K562 (cell line): ENCODE data around the gene CCDC69. TPM values are rescaled to one million over a fixed set of nuclear protein-coding genes. Genes with fewer than 3 reads are reported as not detected.

Experiments used
- ATAC-seq: fragments of 200-7000 bp; cut with Tn5 transposase; 3 replicates; pipeline ENCODE4 v1.9.1; 2020; ENCODE audit warnings: moderate library complexity
- BruUV-seq: library from RNA; stranded (reverse); fragments of 400-500 nt; replicated peaks from 2 replicates; lab custom pipeline; 2021; lab: Mats Ljungman, UMichigan
- CTCF ChIA-PET: fragments of 300-600 bp; formaldehyde crosslinking; extraction: SDS; loops from one replicate; lab custom pipeline; 2021; ENCODE audit warnings: low intra/inter-chr PET ratio; lab: Yijun Ruan, JAX
- POLR2A ChIA-PET: fragments of 300-600, 350-650 bp; sonication (Branson Sonifier 250); formaldehyde crosslinking; extraction: SDS; loops from one replicate; lab custom pipeline; 2021; ENCODE audit warnings: antibody characterized with exemption, inconsistent platforms; lab: Yijun Ruan, JAX
- DNase-seq, 4 experiments: peaks; one replicate each; pipeline versions ENCODE4 v3.0.0 to v3.0.0-alpha.2; 2011 to 2018; ENCODE audit warnings: low spot score in 3 of 4, mixed read lengths in 3 of 4; ENCODE audit errors: extremely low read depth in 1 of 4
- FAIRE-seq: peaks from 2 replicates; lab custom pipeline; 2011; peaks lifted over from hg19 to GRCh38; lab: Jason Lieb, UNC
- H2AFZ ChIP-seq: 2 replicates; pipeline ENCODE4 v1.6.0; 2011; ENCODE audit warnings: low read depth, low read length, control low read depth, inconsistent platforms
- H3K27ac ChIP-seq: fragments of 200-600 bp; 3 replicates; pipeline ENCODE4 v1.8.0; 2011; ENCODE audit warnings: low read depth, mild to moderate bottlenecking, control low read depth, inconsistent platforms, low read length, moderate library complexity, mixed read lengths; ENCODE audit errors: extremely low read depth
- H3K27me3 ChIP-seq, 2 experiments: fragments of 300-600 bp in 1 of 2; 2 replicates in 1 of 2; 3 replicates in 1 of 2; pipeline versions ENCODE4 v1.6.0 to v1.8.0; 2011; ENCODE audit warnings: inconsistent platforms in 2 of 2, low read length in 2 of 2, mild to moderate bottlenecking in 1 of 2, mixed read lengths in 1 of 2, moderate library complexity in 1 of 2; ENCODE audit not compliant: control insufficient read depth in 2 of 2, insufficient read depth in 2 of 2
- H3K36me3 ChIP-seq: fragments of 300-600 bp; 3 replicates; pipeline ENCODE4 v1.8.0; 2011; ENCODE audit warnings: mild to moderate bottlenecking, low read length, inconsistent platforms; ENCODE audit not compliant: control insufficient read depth, insufficient read depth
- H3K4me1 ChIP-seq, 2 experiments: fragments of 200-600 bp in 1 of 2; replicated peaks in 1 of 2; 2 replicates in 1 of 2; 3 replicates in 1 of 2; pipeline versions ENCODE4 v1.5.1 to v1.8.0; 2011; ENCODE audit warnings: inconsistent platforms in 2 of 2, low read length in 2 of 2, mild to moderate bottlenecking in 1 of 2, mixed read lengths in 1 of 2, moderate library complexity in 1 of 2; ENCODE audit not compliant: control insufficient read depth in 2 of 2, insufficient read depth in 2 of 2
- H3K4me2 ChIP-seq: 2 replicates; pipeline ENCODE4 v1.6.1; 2011; ENCODE audit warnings: low read length, control low read depth, inconsistent platforms, mixed read lengths; ENCODE audit not compliant: insufficient read depth
- H3K4me3 ChIP-seq: fragments of 200-600 bp; sonication (generic), shearing (Covaris generic); 2 replicates; pipeline ENCODE4 v1.5.1; 2016; ENCODE audit warnings: control low read depth, inconsistent platforms
- H3K79me2 ChIP-seq: fragments of 200-600 bp; 3 replicates; pipeline ENCODE4 v1.8.0; 2011; ENCODE audit warnings: low read length, inconsistent platforms; ENCODE audit not compliant: control insufficient read depth, insufficient read depth
- H3K9ac ChIP-seq, 2 experiments: 2 replicates each; pipeline versions ENCODE4 v1.6.0 to v1.6.1; 2011; ENCODE audit warnings: low read depth in 2 of 2, low read length in 2 of 2, control low read depth in 1 of 2, inconsistent platforms in 1 of 2, mild to moderate bottlenecking in 1 of 2, mixed read lengths in 1 of 2; ENCODE audit not compliant: insufficient read depth in 1 of 2
- H3K9me1 ChIP-seq: one replicate; pipeline ENCODE4 v1.6.0; 2011; ENCODE audit warnings: inconsistent platforms, mild to moderate bottlenecking, low read length, moderate library complexity; ENCODE audit not compliant: control insufficient read depth, insufficient read depth
- H3K9me3 ChIP-seq: replicated peaks from 2 replicates; pipeline ENCODE4 v1.5.1; 2011; ENCODE audit warnings: low read depth, low read length, inconsistent platforms; ENCODE audit not compliant: control insufficient read depth, insufficient read depth
- H4K20me1 ChIP-seq: replicated peaks from 2 replicates; pipeline ENCODE4 v1.6.1; 2011; ENCODE audit warnings: low read length, inconsistent platforms, mixed read lengths; ENCODE audit not compliant: control insufficient read depth, insufficient read depth
- ARID1B ChIP-seq: fragments of 450-650 bp; IDR thresholded peaks from 2 replicates; pipeline ENCODE4 v1.6.1; 2016; ENCODE audit warnings: antibody characterized with exemption, mild to moderate bottlenecking, inconsistent platforms
- CBX2 ChIP-seq: fragments of 200-600 bp; sonication (generic); IDR thresholded peaks from one replicate; pipeline ENCODE4 v1.6.1; 2012; ENCODE audit warnings: mild to moderate bottlenecking, low read length, inconsistent platforms; ENCODE audit not compliant: insufficient read depth, poor library complexity, severe bottlenecking
- CEBPB ChIP-seq: fragments of 450-650 bp; IDR thresholded peaks from 2 replicates; pipeline ENCODE4 v1.6.1; 2016; ENCODE audit warnings: missing genetic modification characterization, missing compliant biosample characterization
- CTBP1 ChIP-seq: fragments of 450-650 bp; IDR thresholded peaks from 2 replicates; pipeline ENCODE4 v1.6.1; 2016; ENCODE audit warnings: borderline replicate concordance
- NFE2L1 ChIP-seq: fragments of 450-650 bp; IDR thresholded peaks from 2 replicates; pipeline ENCODE4 v1.6.1; 2016; ENCODE audit warnings: missing genetic modification characterization, low read depth, mild to moderate bottlenecking, missing compliant biosample characterization, moderate library complexity, borderline replicate concordance
- PKNOX1 ChIP-seq: fragments of 450-650 bp; IDR thresholded peaks from 2 replicates; pipeline ENCODE4 v1.6.1; 2016
- RERE ChIP-seq: sonication (generic); formaldehyde crosslinking; IDR thresholded peaks from 2 replicates; pipeline ENCODE4 v1.8.0; 2023; ENCODE audit warnings: missing genetic modification reagents, mild to moderate bottlenecking, borderline replicate concordance
- TAL1 ChIP-seq: fragments of 450-650 bp; IDR thresholded peaks from 2 replicates; pipeline ENCODE4 v1.6.1; 2016; ENCODE audit warnings: mild to moderate bottlenecking
- TEAD4 ChIP-seq, 2 experiments: sonication (generic) in 1 of 2; formaldehyde crosslinking in 1 of 2; IDR thresholded peaks; 2 replicates each; pipeline versions ENCODE4 v1.6.1 to v1.8.0; 2012 to 2022; ENCODE audit warnings: borderline replicate concordance in 1 of 2, inconsistent platforms in 1 of 2, low read length in 1 of 2, mild to moderate bottlenecking in 1 of 2, missing genetic modification reagents in 1 of 2
- TRIM24 ChIP-seq, 2 experiments: fragments of 450-650 bp; IDR thresholded peaks; 2 replicates each; pipeline ENCODE4 v1.6.1; 2016
- XRCC4 ChIP-seq: IDR thresholded peaks from one replicate; pipeline ENCODE4 v1.6.1; 2011; ENCODE audit not compliant: insufficient read depth, insufficient read length; ENCODE audit errors: extremely low read depth
- ZFP36 ChIP-seq: fragments of 150-350 bp; IDR thresholded peaks from 2 replicates; pipeline ENCODE4 v1.6.1; 2018; ENCODE audit warnings: low read length, low read depth; ENCODE audit not compliant: partially characterized antibody
- ZNF212 ChIP-seq: fragments of 450-650 bp; formaldehyde crosslinking; IDR thresholded peaks from 2 replicates; pipeline ENCODE4 v1.4.0; 2020; ENCODE audit warnings: mild to moderate bottlenecking
- WGBS: fragments of 100-300 bp; shearing (Covaris generic); methylation state at CpG from one replicate; pipeline ENCODE4 v1.1.6; 2016; ENCODE audit warnings: low coverage, mixed read lengths; ENCODE audit not compliant: insufficient coverage; ENCODE audit errors: missing lambda C conversion rate; 5-methylcytosine and 5-hydroxymethylcytosine counted together
- in situ Hi-C: fragments of 300-500 bp; cut with MboI; formaldehyde crosslinking; loops from 4 replicates; pipeline ENCODE4 v1.15.0; 2018; ENCODE audit warnings: inconsistent platforms, mixed read lengths
- intact Hi-C: fragments of 100-400 bp; cut with micrococcal nuclease; formaldehyde crosslinking; loops from 2 replicates; pipeline ENCODE4 v1.14.2; 2022
- polyA plus RNA-seq, 8 experiments: library from polyadenylated mRNA; depleted of rRNA in 4 of 8; stranded (reverse) in 5 of 8; unstranded in 3 of 8; fragments of >200 nt; fragmentation: Nextera tagmentation in 2 of 8; fragmentation: Illumina TruSeq in 1 of 8; extraction: Ambion mirVana in 2 of 8; extraction: Trizol in 1 of 8; gene quantifications; 2 replicates each; pipeline versions ENCODE4 v1.2.1 to v1.2.3, GENCODE V29; 2011 to 2014; ENCODE audit warnings: inconsistent platforms in 1 of 8, missing spikeins in 1 of 8
- total RNA-seq, 7 experiments: library from RNA; depleted of rRNA in 6 of 7; stranded (reverse); fragments of >200 nt in 6 of 7; fragmentation: Illumina TruSeq in 2 of 7; extraction: Trizol in 2 of 7; gene quantifications; 2 replicates each; pipeline versions ENCODE4 v1.2.1 to v1.2.3, GENCODE V29; 2011 to 2021; ENCODE audit warnings: low replicate concordance in 1 of 7

CCDC69 gene
- total and polyA plus RNA-seq, 9 of the 15 experiments (the other 6 are each of a cell fraction or from before 2014, with no cell fraction given) = 0.65 to 12.2 (median 7.6) TPM

GRCh38 chr5:151245680-151246219 lies 21.9 kb upstream of the CCDC69 start:
- ChIA-PET POLR2A (no interaction called here), CTCF (no interaction called here)
- FAIRE-seq (no peak), DNase-seq (no peak), ATAC-seq (peak; percentile 14; the same call in 1 of the 3 replicates)
- no peaks in the 10 kb centered on the region for H3K27me3 ChIP-seq
- intact Hi-C loops = no loop called here
- H3K9me1 ChIP-seq = no peaks in the 10 kb centered on the region
- no peaks in the 10 kb centered on the region for H3K79me2 ChIP-seq
- no peak overlapping the region for H3K4me3 ChIP-seq
- no peaks in the 10 kb centered on the region for H3K9me3 ChIP-seq
- H2AFZ ChIP-seq = no peak overlapping the region
- no peaks in the 10 kb centered on the region for H4K20me1 ChIP-seq
- no peaks in the 10 kb centered on the region for H3K36me3 ChIP-seq
- H3K4me1 ChIP-seq = peaks cover 0 to 3% of the 10 kb centered on the region in 2 experiments; a peak in 1 of 5 replicates
- H3K27ac ChIP-seq = no peak overlapping the region
- in situ Hi-C loops = no loop called here
- WGBS = 0% methylated on average over 4 of the region's 4 CpGs
- no TSS peak for BruUV-seq
- peak overlapping the region; percentile 10; the same call in 1 of the 2 replicates for H3K4me2 ChIP-seq
- H3K9ac ChIP-seq = no peak overlapping the region
- TF ChIP-seq TEAD4 (IDR thresholded peaks at IDR 0.05; ENCODE audit: low read length) (peak; percentile 20; the same call in 1 of the 2 replicates), TEAD4 (CRISPR knock-in tag; IDR thresholded peaks at IDR 0.05; ENCODE audit: borderline replicate concordance) (no peak), CBX2 (no peak), PKNOX1 (0 out of 2 replicates have a peak, but pooled peaks have one; percentile 10), XRCC4 (no peak), ZFP36 (peak; percentile 89), TRIM24 (IDR thresholded peaks at IDR 0.05) (0 out of 4 replicates have a peak, but pooled peaks of 1 of the 2 experiments have one; percentile 26), CEBPB (tag) (peak; percentile 47; the same call in 1 of the 2 replicates), ARID1B (peak; percentile 40; the same call in 1 of the 2 replicates), ZNF212 (CRISPR knock-in tag) (no peak), CTBP1 (peak; percentile 43; the same call in 1 of the 2 replicates), RERE (no peak), TAL1 (peak; percentile 34; the same call in 1 of the 2 replicates), NFE2L1 (tag) (no peak)
